Natural killer cell (primary cell): Measurements from ENCODE around the gene ALLC. TPM values are rescaled to one million over a fixed set of nuclear protein-coding genes. Genes with fewer than 3 reads are reported as not detected.

ENCODE experiments used
- ATAC-seq, 3 donors: fragments of 150-1000 bp in 2 of 3; fragments of 200-7000 bp in 1 of 3; cut with Tn5 transposase; 1 replicate in 1 of 3; 2 replicates in 2 of 3; pipeline ENCODE4 v1.10.0; 2021; ENCODE audit warnings: mild to moderate bottlenecking in 2 of 3, moderate library complexity in 2 of 3
- DNase-seq, 2 donors: peaks; one replicate each; pipeline versions ENCODE4 v3.0.0 to v3.0.0-alpha.2; 2013 to 2021; ENCODE audit warnings: mixed read lengths in 1 of 2
- H3K27ac ChIP-seq: one replicate; pipeline ENCODE4 v1.5.1; 2013; ENCODE audit warnings: mild to moderate bottlenecking, low read length
- H3K27me3 ChIP-seq: one replicate; pipeline ENCODE4 v1.6.1; 2013; ENCODE audit warnings: low read length; ENCODE audit not compliant: control insufficient read depth, insufficient read depth
- H3K36me3 ChIP-seq: one replicate; pipeline ENCODE4 v1.6.1; 2013; ENCODE audit warnings: low read length; ENCODE audit not compliant: control insufficient read depth, insufficient read depth
- H3K4me1 ChIP-seq: one replicate; pipeline ENCODE4 v1.6.1; 2013; ENCODE audit warnings: low read length; ENCODE audit not compliant: control insufficient read depth, insufficient read depth
- H3K4me3 ChIP-seq: one replicate; pipeline ENCODE4 v1.5.1; 2013; ENCODE audit warnings: low read length
- H3K9me3 ChIP-seq: one replicate; pipeline ENCODE4 v1.6.1; 2013; ENCODE audit warnings: low read length; ENCODE audit not compliant: control insufficient read depth, insufficient read depth
- H3K27ac Mint-ChIP-seq, 2 donors: one replicate each; pipeline ENCODE4 v1.8.0; 2022; ENCODE audit warnings: mild to moderate bottlenecking in 2 of 2, mixed read lengths in 2 of 2, moderate library complexity in 1 of 2
- H3K27me3 Mint-ChIP-seq, 2 donors: one replicate each; pipeline ENCODE4 v1.8.0; 2022; ENCODE audit warnings: low read depth in 2 of 2, mixed read lengths in 2 of 2
- H3K36me3 Mint-ChIP-seq: one replicate; pipeline ENCODE4 v1.8.0; 2022; ENCODE audit warnings: mixed read lengths
- H3K4me1 Mint-ChIP-seq, 2 donors: one replicate each; pipeline ENCODE4 v1.8.0; 2022; ENCODE audit warnings: mixed read lengths in 2 of 2
- H3K4me3 Mint-ChIP-seq: one replicate; pipeline ENCODE4 v1.8.0; 2022; ENCODE audit warnings: mild to moderate bottlenecking, moderate library complexity, mixed read lengths
- H3K9me3 Mint-ChIP-seq, 2 donors: one replicate each; pipeline ENCODE4 v1.8.0; 2022; ENCODE audit warnings: mixed read lengths in 2 of 2
- WGBS: methylation state at CpG from one replicate; pipeline ENCODE4 v1.1.7; 2013; ENCODE audit warnings: missing lambda C conversion rate; ENCODE audit not compliant: insufficient coverage; 5-methylcytosine and 5-hydroxymethylcytosine counted together
- intact Hi-C: fragments of 100-400 bp; cut with micrococcal nuclease; formaldehyde crosslinking; loops from one replicate; pipeline ENCODE4 v1.14.2; 2022
- total RNA-seq, 4 donors: library from RNA; stranded (reverse); fragments of 120-200 nt in 1 of 4; gene quantifications; one replicate each; pipeline versions ENCODE4 v1.2.3 to v1.2.4, GENCODE V29; 2013 to 2022
- TF ChIP-seq, protein P1 (sequence below): fragments of 200-600 bp; IDR thresholded peaks from one replicate; pipeline ENCODE4 v1.8.0; 2022; ENCODE audit warnings: antibody characterized with exemption

The ALLC gene
- total RNA-seq, 3 donors from 2014 or later (not counting 1 experiment from before 2014, with no cell fraction given), result not detected

DNA sequence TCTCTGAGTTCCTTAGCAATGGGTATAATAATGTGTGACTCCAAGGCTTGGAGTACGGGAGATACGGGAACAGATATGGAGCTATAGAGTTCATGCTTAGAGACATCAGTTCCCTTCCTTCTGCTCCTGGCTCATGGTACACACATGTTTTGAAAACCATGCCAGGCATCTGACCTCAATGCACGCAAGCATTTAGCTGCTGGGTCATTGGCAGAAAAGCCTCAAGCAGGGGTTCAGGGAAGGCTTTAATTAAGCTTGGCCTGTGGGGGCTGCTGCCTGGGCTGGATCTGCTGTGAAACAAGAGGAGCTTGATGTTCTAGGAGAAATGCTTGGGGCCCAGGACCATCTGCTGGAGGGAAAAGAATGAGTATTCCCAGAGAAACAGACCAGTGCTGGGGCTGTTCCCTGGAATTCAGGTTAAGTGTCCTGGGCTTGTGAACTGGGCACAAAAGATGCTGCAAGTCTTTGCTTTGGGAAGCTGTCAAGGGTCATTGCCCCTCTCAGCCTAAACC lies 3.2 kb downstream of the ALLC start:
- no peak overlapping the region for H3K4me3 Mint-ChIP-seq
- TF ChIP-seq, protein P1, sequence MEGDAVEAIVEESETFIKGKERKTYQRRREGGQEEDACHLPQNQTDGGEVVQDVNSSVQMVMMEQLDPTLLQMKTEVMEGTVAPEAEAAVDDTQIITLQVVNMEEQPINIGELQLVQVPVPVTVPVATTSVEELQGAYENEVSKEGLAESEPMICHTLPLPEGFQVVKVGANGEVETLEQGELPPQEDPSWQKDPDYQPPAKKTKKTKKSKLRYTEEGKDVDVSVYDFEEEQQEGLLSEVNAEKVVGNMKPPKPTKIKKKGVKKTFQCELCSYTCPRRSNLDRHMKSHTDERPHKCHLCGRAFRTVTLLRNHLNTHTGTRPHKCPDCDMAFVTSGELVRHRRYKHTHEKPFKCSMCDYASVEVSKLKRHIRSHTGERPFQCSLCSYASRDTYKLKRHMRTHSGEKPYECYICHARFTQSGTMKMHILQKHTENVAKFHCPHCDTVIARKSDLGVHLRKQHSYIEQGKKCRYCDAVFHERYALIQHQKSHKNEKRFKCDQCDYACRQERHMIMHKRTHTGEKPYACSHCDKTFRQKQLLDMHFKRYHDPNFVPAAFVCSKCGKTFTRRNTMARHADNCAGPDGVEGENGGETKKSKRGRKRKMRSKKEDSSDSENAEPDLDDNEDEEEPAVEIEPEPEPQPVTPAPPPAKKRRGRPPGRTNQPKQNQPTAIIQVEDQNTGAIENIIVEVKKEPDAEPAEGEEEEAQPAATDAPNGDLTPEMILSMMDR, result no peak
- ATAC-seq (no peak), DNase-seq (no peak)
- intact Hi-C loops, result no loop called here
- peaks cover 0 to 2% of the 10 kb centered on the region in 2 donors for H3K27me3 Mint-ChIP-seq
- H3K4me1 Mint-ChIP-seq, result no peaks in the 10 kb centered on the region
- H3K27ac Mint-ChIP-seq, result no peak overlapping the region
- no peaks in the 10 kb centered on the region for H3K9me3 ChIP-seq
- no peaks in the 10 kb centered on the region for H3K4me1 ChIP-seq
- H3K36me3 ChIP-seq, result no peaks in the 10 kb centered on the region
- no peak overlapping the region for H3K4me3 ChIP-seq
- no peaks in the 10 kb centered on the region for H3K9me3 Mint-ChIP-seq
- no peaks in the 10 kb centered on the region for H3K36me3 Mint-ChIP-seq
- H3K27me3 ChIP-seq, result no peaks in the 10 kb centered on the region
- H3K27ac ChIP-seq, result no peak overlapping the region
- 91% methylated on average over 3 of the region's 3 CpGs for WGBS

- H3K36me3 Mint-ChIP-seq, result no peaks in the 10 kb centered on the region
- H3K9me3 Mint-ChIP-seq, result no peaks in the 10 kb centered on the region
- intact Hi-C loops, result no loop called here
- H3K27me3 Mint-ChIP-seq, result peaks cover 0 to 2% of the 10 kb centered on the region in 2 donors
- Histone ChIP-seq H3K27ac (no peak overlapping the region), H3K27me3 (no peaks in the 10 kb centered on the region), H3K4me1 (no peaks in the 10 kb centered on the region), H3K36me3 (no peaks in the 10 kb centered on the region), H3K9me3 (no peaks in the 10 kb centered on the region), H3K4me3 (no peak overlapping the region)
- DNase-seq (no peak), ATAC-seq (no peak)
- no peak overlapping the region for H3K4me3 Mint-ChIP-seq
- TF ChIP-seq, protein P1, result no peak
- WGBS, result 77% methylated on average over 4 of the region's 6 CpGs
- no peak overlapping the region for H3K27ac Mint-ChIP-seq
- no peaks in the 10 kb centered on the region for H3K4me1 Mint-ChIP-seq
Observed at GRCh38 chr2:3662239-3662638, 4.2 kb downstream of the ALLC start.

GRCh38 chr2:3664118-3664517 lies 6.1 kb downstream of the ALLC start:
- Histone ChIP-seq H3K36me3 (no peaks in the 10 kb centered on the region), H3K4me1 (no peaks in the 10 kb centered on the region), H3K9me3 (no peaks in the 10 kb centered on the region), H3K27me3 (no peaks in the 10 kb centered on the region), H3K4me3 (no peak overlapping the region), H3K27ac (no peak overlapping the region)
- Mint-ChIP-seq H3K27me3 (peaks cover 0 to 6% of the 10 kb centered on the region in 2 donors), H3K4me1 (no peaks in the 10 kb centered on the region), H3K4me3 (no peak overlapping the region), H3K27ac (no peak overlapping the region), H3K36me3 (no peaks in the 10 kb centered on the region), H3K9me3 (no peaks in the 10 kb centered on the region)
- DNase-seq (no peak), ATAC-seq (no peak)
- TF ChIP-seq, protein P1, result no peak
- intact Hi-C loops, result no loop called here
- WGBS, result 73% methylated on average over 2 of the region's 3 CpGs

- TF ChIP-seq, protein P1, result no peak
- no peak for DNase-seq
Observed at GRCh38 chr2:3664925-3665324, 6.9 kb downstream of the ALLC start.

More at GRCh38 chr2:3664925-3665324, 6.9 kb downstream of the ALLC start:
- WGBS, result 92% methylated on average over 7 of the region's 8 CpGs
- H3K27ac Mint-ChIP-seq, result no peak overlapping the region
- no peaks in the 10 kb centered on the region for H3K27me3 ChIP-seq
- no peaks in the 10 kb centered on the region for H3K9me3 ChIP-seq
- no peak overlapping the region for H3K4me3 Mint-ChIP-seq
- no peaks in the 10 kb centered on the region for H3K4me1 ChIP-seq
- no peak overlapping the region for H3K27ac ChIP-seq
- H3K36me3 ChIP-seq, result no peaks in the 10 kb centered on the region
- no peak for ATAC-seq
- no peak overlapping the region for H3K4me3 ChIP-seq
- H3K4me1 Mint-ChIP-seq, result no peaks in the 10 kb centered on the region
- H3K36me3 Mint-ChIP-seq, result no peaks in the 10 kb centered on the region
- H3K9me3 Mint-ChIP-seq, result no peaks in the 10 kb centered on the region
- intact Hi-C loops, result no loop called here
- H3K27me3 Mint-ChIP-seq, result peaks cover 0 to 6% of the 10 kb centered on the region in 2 donors
